ENCODE results near the gene BASP1.

Gene BASP1

DNA sequence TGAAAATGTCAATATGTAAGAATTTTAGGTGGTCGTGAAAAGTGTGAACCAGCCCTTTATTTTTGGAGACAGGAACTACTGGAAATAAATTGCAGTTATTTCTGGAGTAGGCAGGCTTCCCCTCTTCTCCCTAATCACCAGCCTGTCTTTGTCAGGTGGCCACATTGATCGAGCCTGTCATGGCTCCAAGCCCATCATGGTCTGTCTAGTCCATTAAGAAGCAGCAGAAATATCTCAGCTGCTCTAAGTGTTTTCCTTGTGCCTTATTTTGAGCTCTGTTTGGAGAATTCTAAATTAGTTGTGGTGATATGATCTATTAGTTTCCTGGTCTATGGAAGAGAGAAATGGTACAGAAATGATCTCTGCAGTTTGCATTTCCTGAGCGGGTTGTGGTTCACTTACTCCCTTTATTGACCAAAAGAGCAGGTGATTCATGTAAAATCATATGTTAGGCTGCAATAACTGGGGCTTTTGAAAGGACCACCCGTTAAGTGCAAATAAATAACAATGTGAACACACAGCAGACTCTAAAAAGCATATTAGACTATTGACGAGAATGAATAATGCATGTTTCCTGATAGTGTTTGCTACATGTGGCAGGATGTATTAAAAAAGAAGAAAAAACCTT, 42.3 kb downstream of the BASP1 start:
- Histone ChIP-seq H3K4me2 (ENCODE audit: low read length) (no peak overlapping the region), H3K36me3 (ENCODE audit: insufficient read depth, low read length) (peaks cover 14% of the 10 kb centered on the region), H3K4me1 (ENCODE audit: control insufficient read depth, insufficient read depth, low read length) (peaks cover 43% of the 10 kb centered on the region), H3K9me3 (replicated peaks; ENCODE audit: low read length) (no peaks in the 10 kb centered on the region), H3K27me3 (ENCODE audit: control insufficient read depth, insufficient read depth, low read length) (no peaks in the 10 kb centered on the region), H3K9ac (ENCODE audit: low read depth, low read length) (no peak overlapping the region), H3K4me3 (ENCODE audit: low read length) (no peak overlapping the region)

DNA sequence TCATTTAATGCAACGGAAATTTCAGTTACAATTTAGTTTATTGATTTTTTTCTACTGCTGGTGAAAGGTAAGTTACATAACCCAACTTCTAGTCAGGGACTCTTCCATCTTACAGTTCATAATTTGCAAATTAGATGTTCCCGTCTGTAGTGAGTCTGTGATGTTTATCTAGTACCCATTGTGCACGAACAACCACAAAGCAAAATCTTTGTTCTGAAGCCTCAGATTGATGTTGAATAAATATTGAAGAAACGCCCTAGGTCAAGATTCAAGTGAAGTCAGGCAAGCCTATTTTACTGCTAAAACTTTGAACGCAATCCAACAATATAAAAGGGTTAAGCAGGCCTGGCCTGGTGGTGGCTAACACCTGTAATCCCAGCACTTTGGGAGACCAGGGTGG, 43.1 kb downstream of the BASP1 start:
- Histone ChIP-seq H3K4me3 (ENCODE audit: low read length) (no peak overlapping the region), H3K27me3 (ENCODE audit: control insufficient read depth, insufficient read depth, low read length) (no peaks in the 10 kb centered on the region)

DNA sequence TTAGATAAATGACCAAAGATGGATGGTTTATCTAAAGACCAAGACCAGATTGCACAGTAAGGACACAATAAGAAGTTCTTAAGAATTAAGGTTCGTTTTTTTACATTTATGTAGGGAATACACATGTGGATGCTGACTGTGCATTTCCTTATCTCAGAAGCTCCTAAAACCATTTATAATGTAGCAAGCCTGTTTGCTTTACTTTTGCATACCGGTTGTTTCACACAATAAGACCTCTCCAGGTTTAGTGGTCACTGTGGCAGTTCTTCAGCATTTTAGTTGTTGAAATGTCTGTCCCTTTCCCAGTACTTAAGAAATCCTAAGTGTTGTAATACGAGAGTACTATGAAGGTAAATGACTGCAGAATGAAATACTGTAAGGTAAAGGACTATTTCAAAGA, 43.6 kb downstream of the BASP1 start:
- peaks cover 29% of the 10 kb centered on the region for H3K4me1 ChIP-seq (ENCODE audit: control insufficient read depth, insufficient read depth, low read length)
- H3K36me3 ChIP-seq (ENCODE audit: insufficient read depth, low read length) = peaks cover 14% of the 10 kb centered on the region
- no peak overlapping the region for H3K4me2 ChIP-seq (ENCODE audit: low read length)
- no peak overlapping the region for H3K9ac ChIP-seq (ENCODE audit: low read depth, low read length)
- H3K9me3 ChIP-seq (replicated peaks; ENCODE audit: low read length) = no peaks in the 10 kb centered on the region
- no peak overlapping the region for H3K4me3 ChIP-seq (ENCODE audit: low read length)
- H3K27me3 ChIP-seq (ENCODE audit: control insufficient read depth, insufficient read depth, low read length) = no peaks in the 10 kb centered on the region

More for the DNA sequence above, 43.1 kb downstream of the BASP1 start:
- Histone ChIP-seq H3K4me1 (ENCODE audit: control insufficient read depth, insufficient read depth, low read length) (peaks cover 34% of the 10 kb centered on the region), H3K36me3 (ENCODE audit: insufficient read depth, low read length) (peaks cover 14% of the 10 kb centered on the region), H3K4me2 (ENCODE audit: low read length) (no peak overlapping the region), H3K9ac (ENCODE audit: low read depth, low read length) (no peak overlapping the region), H3K9me3 (replicated peaks; ENCODE audit: low read length) (no peaks in the 10 kb centered on the region)

DNA sequence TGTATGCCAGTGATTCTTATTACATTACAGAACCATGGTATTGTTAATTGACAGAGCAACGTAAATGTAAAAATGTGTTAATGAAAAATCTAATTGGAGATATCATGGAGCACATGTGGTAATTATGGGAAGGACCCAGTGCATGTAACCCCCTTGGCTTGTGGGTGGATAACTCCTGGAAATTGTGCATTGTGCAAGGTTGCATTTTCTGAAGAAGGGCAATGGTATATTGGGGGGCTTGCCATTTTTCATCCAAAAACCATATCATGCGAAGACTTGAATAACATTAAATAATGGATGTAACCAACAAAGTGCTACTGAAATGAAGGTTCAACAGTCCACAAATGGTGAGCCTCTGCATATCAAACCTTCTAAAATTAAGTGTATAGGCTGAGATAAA, 47.6 kb downstream of the BASP1 start:
- Histone ChIP-seq H3K36me3 (ENCODE audit: insufficient read depth, low read length) (peaks cover 15% of the 10 kb centered on the region), H3K4me1 (ENCODE audit: control insufficient read depth, insufficient read depth, low read length) (no peaks in the 10 kb centered on the region), H3K9me3 (replicated peaks; ENCODE audit: low read length) (no peaks in the 10 kb centered on the region), H3K4me2 (ENCODE audit: low read length) (no peak overlapping the region), H3K4me3 (ENCODE audit: low read length) (no peak overlapping the region), H3K27me3 (ENCODE audit: control insufficient read depth, insufficient read depth, low read length) (no peaks in the 10 kb centered on the region), H3K9ac (ENCODE audit: low read depth, low read length) (no peak overlapping the region)

DNA sequence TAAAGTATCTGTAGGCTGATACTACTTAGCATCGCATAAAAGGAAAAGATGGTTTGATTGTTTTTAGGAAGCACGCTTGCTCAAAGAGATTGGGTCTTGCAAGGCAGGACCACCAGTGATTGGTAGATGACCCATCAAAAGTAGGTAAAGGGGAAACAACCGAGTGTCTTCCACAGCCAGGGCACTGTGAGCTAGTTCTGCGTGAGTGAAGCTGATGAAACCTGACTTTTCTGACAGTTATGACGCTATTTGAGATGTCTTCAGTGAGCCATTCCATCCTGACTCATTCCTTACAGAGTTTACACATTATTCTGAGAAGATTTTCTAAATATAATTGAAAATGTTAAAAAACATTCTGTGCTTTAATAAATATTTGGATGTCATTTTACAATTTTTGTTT, 49.7 kb downstream of the BASP1 start:
- H3K4me2 ChIP-seq (ENCODE audit: low read length) = no peak overlapping the region
- H3K4me3 ChIP-seq (ENCODE audit: low read length) = no peak overlapping the region
- H3K9ac ChIP-seq (ENCODE audit: low read depth, low read length) = no peak overlapping the region
- H3K36me3 ChIP-seq (ENCODE audit: insufficient read depth, low read length) = peaks cover 19% of the 10 kb centered on the region
- H3K9me3 ChIP-seq (replicated peaks; ENCODE audit: low read length) = no peaks in the 10 kb centered on the region
- H3K4me1 ChIP-seq (ENCODE audit: control insufficient read depth, insufficient read depth, low read length) = no peaks in the 10 kb centered on the region
- H3K27me3 ChIP-seq (ENCODE audit: control insufficient read depth, insufficient read depth, low read length) = no peaks in the 10 kb centered on the region

DNA sequence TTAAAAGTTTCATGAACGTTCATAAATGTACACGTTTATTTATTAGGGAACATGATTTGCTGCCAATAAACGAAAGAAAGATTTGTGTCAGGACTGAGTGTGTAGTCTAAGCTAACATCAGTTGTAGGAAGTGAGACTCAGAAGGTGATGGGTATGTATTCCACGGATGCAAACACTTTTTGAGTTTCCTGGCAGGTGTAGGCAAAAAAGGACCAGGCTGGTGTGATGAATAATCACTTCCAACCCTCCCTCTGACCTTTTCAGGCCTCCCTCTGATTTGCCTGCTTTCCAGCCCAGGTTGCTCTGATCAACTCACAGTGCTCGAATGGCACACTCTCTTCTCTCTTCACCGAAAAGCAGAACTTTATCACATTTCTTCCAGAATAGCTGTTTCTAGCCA, 51.8 kb downstream of the BASP1 start:
- Histone ChIP-seq H3K9me3 (replicated peaks; ENCODE audit: low read length) (no peaks in the 10 kb centered on the region), H3K9ac (ENCODE audit: low read depth, low read length) (no peak overlapping the region), H3K4me2 (ENCODE audit: low read length) (no peak overlapping the region), H3K4me1 (ENCODE audit: control insufficient read depth, insufficient read depth, low read length) (no peaks in the 10 kb centered on the region), H3K27me3 (ENCODE audit: control insufficient read depth, insufficient read depth, low read length) (no peaks in the 10 kb centered on the region), H3K4me3 (ENCODE audit: low read length) (no peak overlapping the region), H3K36me3 (ENCODE audit: insufficient read depth, low read length) (peaks cover 11% of the 10 kb centered on the region)

DNA sequence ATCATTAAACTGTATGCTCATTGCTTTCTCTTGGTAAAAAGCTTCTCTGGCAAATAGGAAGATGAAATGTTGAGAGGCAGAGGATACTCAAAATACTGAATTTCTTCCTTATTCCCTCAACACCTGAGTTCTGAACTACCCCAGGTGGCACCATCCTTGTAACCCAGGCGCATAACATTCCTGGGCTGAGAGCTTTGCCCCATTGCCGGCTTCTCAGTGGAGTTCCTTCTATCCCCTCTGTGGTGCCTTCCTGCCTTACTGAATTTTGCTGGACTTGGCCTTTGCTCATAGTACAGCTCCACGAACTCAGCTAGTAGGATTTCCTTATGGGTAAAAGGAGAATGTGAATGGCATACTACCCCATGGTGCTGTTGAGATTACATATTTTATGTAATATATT, 54.7 kb downstream of the BASP1 start:
- no peaks in the 10 kb centered on the region for H3K27me3 ChIP-seq (ENCODE audit: control insufficient read depth, insufficient read depth, low read length)
- H3K9ac ChIP-seq (ENCODE audit: low read depth, low read length) = no peak overlapping the region
- H3K4me2 ChIP-seq (ENCODE audit: low read length) = no peak overlapping the region
- H3K36me3 ChIP-seq (ENCODE audit: insufficient read depth, low read length) = peaks cover 34% of the 10 kb centered on the region
- no peaks in the 10 kb centered on the region for H3K4me1 ChIP-seq (ENCODE audit: control insufficient read depth, insufficient read depth, low read length)
- no peak overlapping the region for H3K4me3 ChIP-seq (ENCODE audit: low read length)
- no peaks in the 10 kb centered on the region for H3K9me3 ChIP-seq (replicated peaks; ENCODE audit: low read length)

DNA sequence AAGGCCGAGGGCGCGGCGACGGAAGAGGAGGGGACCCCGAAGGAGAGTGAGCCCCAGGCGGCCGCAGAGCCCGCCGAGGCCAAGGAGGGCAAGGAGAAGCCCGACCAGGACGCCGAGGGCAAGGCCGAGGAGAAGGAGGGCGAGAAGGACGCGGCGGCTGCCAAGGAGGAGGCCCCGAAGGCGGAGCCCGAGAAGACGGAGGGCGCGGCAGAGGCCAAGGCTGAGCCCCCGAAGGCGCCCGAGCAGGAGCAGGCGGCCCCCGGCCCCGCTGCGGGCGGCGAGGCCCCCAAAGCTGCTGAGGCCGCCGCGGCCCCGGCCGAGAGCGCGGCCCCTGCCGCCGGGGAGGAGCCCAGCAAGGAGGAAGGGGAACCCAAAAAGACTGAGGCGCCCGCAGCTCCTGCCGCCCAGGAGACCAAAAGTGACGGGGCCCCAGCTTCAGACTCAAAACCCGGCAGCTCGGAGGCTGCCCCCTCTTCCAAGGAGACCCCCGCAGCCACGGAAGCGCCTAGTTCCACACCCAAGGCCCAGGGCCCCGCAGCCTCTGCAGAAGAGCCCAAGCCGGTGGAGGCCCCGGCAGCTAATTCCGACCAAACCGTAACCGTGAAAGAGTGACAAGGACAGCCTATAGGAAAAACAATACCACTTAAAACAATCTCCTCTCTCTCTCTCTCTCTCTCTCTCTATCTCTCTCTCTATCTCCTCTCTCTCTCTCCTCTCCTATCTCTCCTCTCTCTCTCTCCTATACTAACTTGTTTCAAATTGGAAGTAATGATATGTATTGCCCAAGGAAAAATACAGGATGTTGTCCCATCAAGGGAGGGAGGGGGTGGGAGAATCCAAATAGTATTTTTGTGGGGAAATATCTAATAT, 58.1 kb downstream of the BASP1 start:
- Histone ChIP-seq H3K4me2 (ENCODE audit: low read length) (no peak overlapping the region), H3K9me3 (replicated peaks; ENCODE audit: low read length) (no peaks in the 10 kb centered on the region), H3K4me3 (ENCODE audit: low read length) (no peak overlapping the region), H3K9ac (ENCODE audit: low read depth, low read length) (no peak overlapping the region), H3K36me3 (ENCODE audit: insufficient read depth, low read length) (peaks cover 45% of the 10 kb centered on the region), H3K27me3 (ENCODE audit: control insufficient read depth, insufficient read depth, low read length) (no peaks in the 10 kb centered on the region), H3K4me1 (ENCODE audit: control insufficient read depth, insufficient read depth, low read length) (no peaks in the 10 kb centered on the region)

DNA sequence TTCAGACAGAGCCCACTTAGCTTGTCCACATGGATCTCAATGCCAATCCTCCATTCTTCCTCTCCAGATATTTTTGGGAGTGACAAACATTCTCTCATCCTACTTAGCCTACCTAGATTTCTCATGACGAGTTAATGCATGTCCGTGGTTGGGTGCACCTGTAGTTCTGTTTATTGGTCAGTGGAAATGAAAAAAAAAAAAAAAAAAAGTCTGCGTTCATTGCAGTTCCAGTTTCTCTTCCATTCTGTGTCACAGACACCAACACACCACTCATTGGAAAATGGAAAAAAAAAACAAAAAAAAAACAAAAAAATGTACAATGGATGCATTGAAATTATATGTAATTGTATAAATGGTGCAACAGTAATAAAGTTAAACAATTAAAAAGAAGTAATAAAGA, 59.0 kb downstream of the BASP1 start:
- Histone ChIP-seq H3K9me3 (replicated peaks; ENCODE audit: low read length) (no peaks in the 10 kb centered on the region), H3K4me3 (ENCODE audit: low read length) (no peak overlapping the region), H3K4me1 (ENCODE audit: control insufficient read depth, insufficient read depth, low read length) (no peaks in the 10 kb centered on the region), H3K4me2 (ENCODE audit: low read length) (no peak overlapping the region), H3K9ac (ENCODE audit: low read depth, low read length) (no peak overlapping the region), H3K36me3 (ENCODE audit: insufficient read depth, low read length) (peaks cover 41% of the 10 kb centered on the region), H3K27me3 (ENCODE audit: control insufficient read depth, insufficient read depth, low read length) (no peaks in the 10 kb centered on the region)

DNA sequence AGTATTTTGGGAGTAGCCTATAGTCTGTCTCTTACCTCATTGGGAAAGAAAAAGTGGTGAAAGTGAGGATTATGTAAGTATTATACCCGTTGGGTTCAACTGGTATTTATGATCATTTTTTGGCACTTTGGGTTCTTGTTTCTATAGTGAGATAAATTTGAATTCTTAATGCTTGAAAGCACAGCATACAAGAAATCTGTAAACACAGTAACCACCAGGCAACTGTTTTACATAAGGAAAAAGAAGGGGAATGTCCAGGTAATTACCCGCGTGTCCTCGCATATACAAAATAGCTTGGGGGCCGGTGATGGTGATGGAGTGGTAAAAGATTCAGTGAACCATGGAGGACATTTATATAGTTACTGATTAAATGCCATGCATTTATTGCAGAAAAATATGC, 60.5 kb downstream of the BASP1 start:
- H3K27me3 ChIP-seq (ENCODE audit: control insufficient read depth, insufficient read depth, low read length) = no peaks in the 10 kb centered on the region
- no peak overlapping the region for H3K4me2 ChIP-seq (ENCODE audit: low read length)
- H3K9ac ChIP-seq (ENCODE audit: low read depth, low read length) = no peak overlapping the region
- no peak overlapping the region for H3K4me3 ChIP-seq (ENCODE audit: low read length)
- H3K36me3 ChIP-seq (ENCODE audit: insufficient read depth, low read length) = peaks cover 41% of the 10 kb centered on the region
- no peaks in the 10 kb centered on the region for H3K9me3 ChIP-seq (replicated peaks; ENCODE audit: low read length)
- H3K4me1 ChIP-seq (ENCODE audit: control insufficient read depth, insufficient read depth, low read length) = no peaks in the 10 kb centered on the region

DNA sequence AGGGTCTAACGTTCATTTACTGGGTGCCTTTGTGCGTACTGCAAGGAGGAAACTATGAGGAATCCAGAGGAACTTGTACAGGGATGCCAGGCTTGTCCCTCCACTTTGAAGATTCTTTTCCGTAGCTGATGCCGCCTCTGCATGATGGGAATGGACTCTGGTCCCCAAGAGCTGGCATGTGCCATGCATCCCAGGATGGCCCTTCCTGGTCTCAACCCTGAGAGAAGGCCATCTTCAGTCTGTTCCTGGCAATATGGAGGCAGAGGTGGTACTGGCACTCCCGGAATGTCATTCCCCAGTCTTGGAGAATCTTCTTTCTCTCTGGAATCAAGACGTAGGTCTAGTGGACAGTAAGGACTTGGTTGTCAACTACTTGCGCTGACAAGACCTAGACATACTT, 61.5 kb downstream of the BASP1 start:
- no peaks in the 10 kb centered on the region for H3K27me3 ChIP-seq (ENCODE audit: control insufficient read depth, insufficient read depth, low read length)
- no peak overlapping the region for H3K4me2 ChIP-seq (ENCODE audit: low read length)
- H3K9ac ChIP-seq (ENCODE audit: low read depth, low read length) = no peak overlapping the region
- H3K4me1 ChIP-seq (ENCODE audit: control insufficient read depth, insufficient read depth, low read length) = no peaks in the 10 kb centered on the region
- no peak overlapping the region for H3K4me3 ChIP-seq (ENCODE audit: low read length)
- H3K36me3 ChIP-seq (ENCODE audit: insufficient read depth, low read length) = peaks cover 41% of the 10 kb centered on the region
- H3K9me3 ChIP-seq (replicated peaks; ENCODE audit: low read length) = no peaks in the 10 kb centered on the region

DNA sequence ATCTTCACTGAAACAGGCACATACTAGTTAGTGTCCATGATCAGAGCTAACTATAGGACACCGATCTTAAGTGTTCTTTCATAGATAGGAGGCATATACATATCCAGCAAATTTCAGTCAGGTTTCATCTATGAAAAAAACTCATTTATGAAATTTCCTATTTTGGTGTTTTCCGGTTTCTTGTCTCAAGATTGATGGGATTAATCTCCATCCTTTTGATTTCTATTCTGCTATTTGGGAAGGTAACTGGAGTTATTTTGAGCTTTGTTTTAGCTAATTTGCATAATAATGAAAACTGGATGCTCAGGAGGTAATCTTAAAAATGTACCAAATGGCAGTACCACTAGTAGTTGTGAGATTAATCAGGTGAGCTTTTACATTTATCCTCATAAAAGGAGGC, 62.1 kb downstream of the BASP1 start:
- H3K4me2 ChIP-seq (ENCODE audit: low read length) = no peak overlapping the region
- H3K4me1 ChIP-seq (ENCODE audit: control insufficient read depth, insufficient read depth, low read length) = no peaks in the 10 kb centered on the region
- H3K36me3 ChIP-seq (ENCODE audit: insufficient read depth, low read length) = peaks cover 41% of the 10 kb centered on the region
- H3K9me3 ChIP-seq (replicated peaks; ENCODE audit: low read length) = no peaks in the 10 kb centered on the region
- no peaks in the 10 kb centered on the region for H3K27me3 ChIP-seq (ENCODE audit: control insufficient read depth, insufficient read depth, low read length)
- no peak overlapping the region for H3K9ac ChIP-seq (ENCODE audit: low read depth, low read length)
- no peak overlapping the region for H3K4me3 ChIP-seq (ENCODE audit: low read length)

Data from skeletal muscle satellite cell (primary cell).